Gastrocnemius medialis (tissue), 4 donors: ENCODE measurements around the gene TARBP2.

Experiments
- CTCF ChIP-seq, 5 experiments: fragments of 450-650 bp in 3 of 5; fragments of 200-600 bp in 2 of 5; sonication (generic) in 2 of 5; IDR thresholded peaks in 4 of 5; conservative IDR thresholded peaks in 1 of 5; 1 replicate in 4 of 5; 2 replicates in 1 of 5; pipeline ENCODE4 v1.5.1; 2016 to 2019; ENCODE audit warnings: antibody characterized with exemption in 5 of 5, mild to moderate bottlenecking in 3 of 5, moderate library complexity in 3 of 5
- POLR2A ChIP-seq, 2 donors: fragments of 450-650 bp; IDR thresholded peaks; one replicate each; pipeline ENCODE4 v1.6.1; 2017; ENCODE audit warnings: antibody characterized with exemption in 2 of 2, mild to moderate bottlenecking in 2 of 2, moderate library complexity in 2 of 2

DNA sequence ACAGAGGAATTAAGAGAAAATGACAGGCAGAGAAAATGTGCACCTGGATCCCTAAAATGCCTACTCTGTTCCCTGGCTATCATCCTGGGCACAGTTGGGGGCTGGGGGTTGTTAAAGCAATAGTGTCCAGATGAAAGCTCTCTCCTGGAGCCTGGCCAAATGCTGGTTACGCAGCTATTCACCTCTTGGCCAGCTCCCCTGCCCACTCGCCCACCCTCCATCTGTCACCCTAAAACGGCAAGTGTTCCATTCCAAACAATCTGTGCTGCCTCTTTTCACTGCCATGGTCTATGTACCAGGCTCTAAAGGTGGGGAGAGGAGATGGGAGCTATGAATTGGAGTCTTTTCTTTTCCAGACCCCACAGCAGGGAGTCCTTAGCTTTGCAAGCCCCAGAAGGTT is 30.9 kb downstream of the TARBP2 start:
- no peak for TF ChIP-seq CTCF (IDR thresholded peaks at IDR 0.05 in 4 of 5, conservative IDR thresholded peaks at IDR 0.05 in 1 of 5)
- no peak for TF ChIP-seq POLR2A (IDR thresholded peaks at IDR 0.05)
